SHP77 (cell line): ENCODE measurements around the gene CNGA2.
"Not testable (repeated sequence)": the region's sequence is repeated elsewhere in the genome, so short reads cannot be mapped to it uniquely, and the experiment has no call there.

ENCODE experiments used
- DNase-seq, 2 experiments: peaks; one replicate each; lab custom pipeline; 2025; lab: John Stamatoyannopoulos, UW

Gene CNGA2

GRCh38 chrX:151734446-151734845, at the start of gene CNGA2:
Gene CNGA2, plus strand, starts transcription at chrX:151734746. Its CDS starts 3,738 bp downstream, at chrX:151738484.
- DNase-seq = no peak

GRCh38 chrX:151687635-151688034, 46.9 kb upstream of the CNGA2 start:
- DNase-seq = no peak

GRCh38 chrX:151688695-151689094, 45.9 kb upstream of the CNGA2 start:
- no peak for DNase-seq

- DNase-seq = no peak
Observed at GRCh38 chrX:151692825-151693224, 41.7 kb upstream of the CNGA2 start.

GRCh38 chrX:151694121-151694520, 40.4 kb upstream of the CNGA2 start:
- DNase-seq = no peak

- no peak for DNase-seq
Observed at GRCh38 chrX:151694661-151695582, 39.6 kb upstream of the CNGA2 start, which contains the start of gene PRRG3. Gene PRRG3, plus strand, starts transcription at chrX:151695458. Its CDS starts 3,357 bp downstream, at chrX:151698815.

- DNase-seq = no peak
Observed at GRCh38 chrX:151695583-151696340, 38.8 kb upstream of the CNGA2 start.

- DNase-seq = not testable (repeated sequence)
Observed at GRCh38 chrX:151697082-151697481, 37.5 kb upstream of the CNGA2 start.

- no peak for DNase-seq
Observed at GRCh38 chrX:151697522-151697921, 37.0 kb upstream of the CNGA2 start.

- no peak for DNase-seq
Observed at GRCh38 chrX:151698485-151698884, 36.1 kb upstream of the CNGA2 start.

- no peak for DNase-seq
Observed at GRCh38 chrX:151699746-151700145, 34.8 kb upstream of the CNGA2 start.

- DNase-seq = no peak
Observed at GRCh38 chrX:151700581-151700980, 34.0 kb upstream of the CNGA2 start.

- no peak for DNase-seq
Observed at GRCh38 chrX:151701071-151701470, 33.5 kb upstream of the CNGA2 start.

GRCh38 chrX:151701531-151701930, 33.0 kb upstream of the CNGA2 start:
- no peak for DNase-seq

- DNase-seq = no peak
Observed at GRCh38 chrX:151702026-151702714, 32.4 kb upstream of the CNGA2 start.

- DNase-seq = no peak
Observed at GRCh38 chrX:151702741-151703340, 31.7 kb upstream of the CNGA2 start.

GRCh38 chrX:151703487-151703886, 31.1 kb upstream of the CNGA2 start:
- DNase-seq = no peak

- no peak for DNase-seq
Observed at GRCh38 chrX:151704041-151704663, 30.4 kb upstream of the CNGA2 start.

GRCh38 chrX:151708821-151709220, 25.7 kb upstream of the CNGA2 start:
- DNase-seq = no peak

- DNase-seq = no peak
Observed at GRCh38 chrX:151710457-151710856, 24.1 kb upstream of the CNGA2 start.

GRCh38 chrX:151711154-151711553, 23.4 kb upstream of the CNGA2 start:
- no peak for DNase-seq
